Activated gamma-delta T cell (primary cell): ENCODE measurements around the gene OR52B2.

Experiments used
- DNase-seq: peaks from one replicate; lab custom pipeline; 2025; lab: John Stamatoyannopoulos, UW
- total RNA-seq, 2 donors: gene quantifications; one replicate each; lab custom pipeline; 2026; lab: John Stamatoyannopoulos, UW

Gene OR52B2
- total RNA-seq: 0 reads per million in 2 donors

- no peak for DNase-seq
Observed at GRCh38 chr11:6170226-6170625, at the start of gene OR52B2. TSS of gene OR52B2 (minus strand) at chr11:6170326. CDS start at chr11:6170326, 0 bp downstream.

- no peak for DNase-seq
Observed at GRCh38 chr11:6219359-6219758, 49.2 kb upstream of the OR52B2 start.

- DNase-seq: no peak
Observed at GRCh38 chr11:6217722-6218121, 47.6 kb upstream of the OR52B2 start.

GRCh38 chr11:6216501-6216900 is 46.4 kb upstream of the OR52B2 start:
- no peak for DNase-seq

GRCh38 chr11:6214530-6214929 is 44.4 kb upstream of the OR52B2 start:
- DNase-seq: no peak

- no peak for DNase-seq
Observed at GRCh38 chr11:6210274-6210955, 40.3 kb upstream of the OR52B2 start.

- DNase-seq: no peak
Observed at GRCh38 chr11:6209801-6210200, 39.7 kb upstream of the OR52B2 start.

- DNase-seq: no peak
Observed at GRCh38 chr11:6206456-6207180, 36.5 kb upstream of the OR52B2 start.

- DNase-seq: no peak
Observed at GRCh38 chr11:6205366-6205765, 35.2 kb upstream of the OR52B2 start, which contains the start of gene C11orf42. TSS of gene C11orf42 (plus strand) at chr11:6205557. CDS start at chr11:6205616, 59 bp downstream.

- DNase-seq: no peak
Observed at GRCh38 chr11:6204706-6205105, 34.6 kb upstream of the OR52B2 start.

GRCh38 chr11:6203327-6203726 is 33.2 kb upstream of the OR52B2 start:
- no peak for DNase-seq

- no peak for DNase-seq
Observed at GRCh38 chr11:6202041-6202440, 31.9 kb upstream of the OR52B2 start.

- no peak for DNase-seq
Observed at GRCh38 chr11:6201481-6201880, 31.4 kb upstream of the OR52B2 start.

- DNase-seq: no peak
Observed at GRCh38 chr11:6200975-6201374, 30.8 kb upstream of the OR52B2 start.

GRCh38 chr11:6199174-6199810 is 29.2 kb upstream of the OR52B2 start, which contains the start of gene OR52W1:
TSS of gene OR52W1 (plus strand) at chr11:6199224. CDS start at chr11:6199224, 0 bp downstream.
- DNase-seq: no peak

GRCh38 chr11:6197466-6198200 is 27.5 kb upstream of the OR52B2 start:
- DNase-seq: no peak

- no peak for DNase-seq
Observed at GRCh38 chr11:6196396-6196795, 26.3 kb upstream of the OR52B2 start.

- DNase-seq: no peak
Observed at GRCh38 chr11:6194065-6194581, 24.0 kb upstream of the OR52B2 start.

GRCh38 chr11:6191742-6192141 is 21.6 kb upstream of the OR52B2 start:
- DNase-seq: no peak

- no peak for DNase-seq
Observed at GRCh38 chr11:6175440-6175839, 5.3 kb upstream of the OR52B2 start.

- DNase-seq: no peak
Observed at GRCh38 chr11:6156628-6157359, 13.3 kb downstream of the OR52B2 start.
